Measurements from ENCODE around the gene PTPN13. TPM values are rescaled to one million over a fixed set of nuclear protein-coding genes. Genes with fewer than 3 reads are reported as not detected.

Gene PTPN13
- total RNA-seq, 2 donors from 2014 or later, result 9.1 to 26.7 TPM

- H3K27me3 ChIP-seq, result no peaks in the 10 kb centered on the region
- ATAC-seq, result no peak
- no peaks in the 10 kb centered on the region for H3K9me3 ChIP-seq
- TF ChIP-seq CTCF (IDR thresholded peaks at IDR 0.05) (no peak), POLR2A (IDR thresholded peaks at IDR 0.05) (no peak)
- no peaks in the 10 kb centered on the region for H3K36me3 ChIP-seq (replicated peaks in 1 of 2; ENCODE audit: insufficient read depth in 1 of 2, low read depth in 2 of 2)
- H3K4me1 ChIP-seq, result no peaks in the 10 kb centered on the region
- H3K27ac ChIP-seq, result no peak overlapping the region
- DNase-seq, result no peak
- H3K4me3 ChIP-seq, result no peak overlapping the region
- intact Hi-C loops (cut with DNase I), result no loop called here
- WGBS, 2 donors, result 28 to 59% methylated on average over 1 of the region's 1 CpG
Measured at GRCh38 chr4:86856896-86857295, 262.8 kb downstream of the PTPN13 start.

GRCh38 chr4:86857341-86858052 lies 263.4 kb downstream of the PTPN13 start:
- no peaks in the 10 kb centered on the region for H3K27me3 ChIP-seq
- 81 to 85% methylated on average over 8 of the region's 8 CpGs for WGBS, 2 donors
- ATAC-seq (no peak), DNase-seq (no peak)
- no peaks in the 10 kb centered on the region for H3K4me1 ChIP-seq
- no peak overlapping the region for H3K4me3 ChIP-seq
- no peaks in the 10 kb centered on the region for H3K36me3 ChIP-seq (replicated peaks in 1 of 2; ENCODE audit: insufficient read depth in 1 of 2, low read depth in 2 of 2)
- H3K9me3 ChIP-seq, result no peaks in the 10 kb centered on the region
- no peak for TF ChIP-seq POLR2A (IDR thresholded peaks at IDR 0.05)
- no peak for TF ChIP-seq CTCF (IDR thresholded peaks at IDR 0.05)
- no peak overlapping the region for H3K27ac ChIP-seq
- intact Hi-C loops (cut with DNase I), result no loop called here

Other genes with a start within 250 kb of the PTPN13 start
- 10 to 100 TPM in 1 of 2 donors, 1 to 10 TPM in 1; 9.9 to 24.1 TPM for gene MAPK10, start 234.3 kb upstream of the PTPN13 start, total RNA-seq